Measurements from ENCODE around the gene TLCD1.
"Not testable (repeated sequence)": the region's sequence is repeated elsewhere in the genome, so short reads cannot be mapped to it uniquely, and the experiment has no call there.

Gene TLCD1

DNA sequence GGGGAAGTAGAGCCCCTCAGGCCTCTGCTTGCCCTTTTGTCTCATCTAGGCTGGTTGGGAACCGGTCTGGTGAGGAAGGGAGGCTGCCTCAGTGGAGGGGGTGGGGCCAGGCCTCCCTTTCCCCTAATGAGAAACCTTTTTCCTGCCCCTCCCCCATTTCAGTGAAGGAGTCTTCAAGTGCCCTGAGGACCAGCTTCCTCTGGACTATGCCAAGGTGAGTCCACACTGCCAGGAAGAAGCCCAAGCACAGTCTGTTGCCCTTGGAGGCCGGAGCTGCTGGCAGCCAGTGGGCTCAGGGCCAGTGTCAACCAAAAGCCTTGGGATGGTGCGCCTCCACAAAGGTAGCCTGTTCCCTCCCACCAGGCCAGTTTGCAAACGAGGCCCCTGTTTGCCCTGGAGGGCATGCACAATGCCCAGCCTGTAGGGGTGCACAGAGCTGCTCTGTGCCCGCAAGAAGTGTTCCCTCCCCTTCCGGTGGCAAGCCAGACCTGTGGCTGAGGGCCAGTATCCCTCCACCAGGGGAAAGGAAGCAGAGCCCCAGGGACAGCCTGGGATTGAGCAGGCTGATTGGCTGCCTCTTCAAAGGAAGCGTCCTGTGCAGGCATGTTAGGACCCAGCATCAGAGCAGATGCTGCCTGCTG is 21.1 kb upstream of the TLCD1 start:
- no peak for DNase-seq (ENCODE audit: low read depth)

DNA sequence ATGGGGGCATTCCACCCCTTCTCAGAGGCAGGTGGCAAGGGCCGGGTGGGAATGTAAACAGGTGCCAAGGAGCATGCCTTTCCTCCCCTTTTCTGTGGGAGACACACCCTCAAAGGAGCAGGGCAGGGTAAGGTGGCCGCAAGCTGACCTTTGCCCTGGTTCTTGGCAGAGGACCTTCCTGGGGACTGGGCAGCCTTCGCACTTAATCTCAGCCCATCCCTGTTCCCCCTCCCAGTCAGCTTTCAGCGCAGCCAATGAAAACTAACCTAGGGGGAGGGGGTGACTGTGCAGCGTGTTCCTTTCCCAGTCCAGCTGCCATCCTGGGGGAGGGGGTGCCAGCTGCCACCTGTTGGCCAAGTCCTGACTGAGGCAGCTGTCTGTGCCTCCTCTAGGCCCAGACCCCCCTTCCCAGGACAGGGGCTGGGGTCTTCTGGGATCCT is 20.6 kb upstream of the TLCD1 start:
- DNase-seq (ENCODE audit: low read depth): no peak

DNA sequence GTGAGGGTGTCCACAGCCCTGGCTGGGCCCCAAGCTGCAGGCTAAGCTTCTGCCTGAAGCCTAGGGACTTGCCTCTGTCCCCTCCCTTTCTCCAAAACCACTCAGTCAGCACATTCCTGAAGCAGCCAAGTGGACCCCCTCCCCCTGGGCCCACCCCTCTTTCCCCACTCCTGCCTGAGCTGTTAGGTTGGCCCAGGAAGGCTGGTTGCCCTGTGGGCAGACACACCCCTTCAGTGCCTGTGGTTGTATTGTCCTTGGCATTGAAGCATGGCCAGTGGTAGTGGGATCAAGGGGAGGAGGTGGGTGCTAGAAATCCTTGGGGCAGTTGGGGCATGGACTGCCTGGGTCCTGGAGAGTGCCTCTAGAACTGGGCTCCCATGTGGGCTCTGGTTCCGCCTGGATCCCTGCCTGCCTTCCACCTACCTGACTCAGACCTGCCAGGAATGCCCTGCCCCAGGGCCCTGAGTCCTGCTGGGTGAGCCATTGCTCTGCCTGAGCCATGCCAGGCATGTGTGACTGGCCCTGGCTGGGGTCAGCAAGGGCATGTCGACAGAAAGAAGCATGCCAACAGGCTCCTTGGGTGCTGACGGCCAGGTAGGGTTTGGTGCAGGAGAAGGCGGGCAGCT is 19.9 kb upstream of the TLCD1 start:
- no peak for DNase-seq (ENCODE audit: low read depth)

DNA sequence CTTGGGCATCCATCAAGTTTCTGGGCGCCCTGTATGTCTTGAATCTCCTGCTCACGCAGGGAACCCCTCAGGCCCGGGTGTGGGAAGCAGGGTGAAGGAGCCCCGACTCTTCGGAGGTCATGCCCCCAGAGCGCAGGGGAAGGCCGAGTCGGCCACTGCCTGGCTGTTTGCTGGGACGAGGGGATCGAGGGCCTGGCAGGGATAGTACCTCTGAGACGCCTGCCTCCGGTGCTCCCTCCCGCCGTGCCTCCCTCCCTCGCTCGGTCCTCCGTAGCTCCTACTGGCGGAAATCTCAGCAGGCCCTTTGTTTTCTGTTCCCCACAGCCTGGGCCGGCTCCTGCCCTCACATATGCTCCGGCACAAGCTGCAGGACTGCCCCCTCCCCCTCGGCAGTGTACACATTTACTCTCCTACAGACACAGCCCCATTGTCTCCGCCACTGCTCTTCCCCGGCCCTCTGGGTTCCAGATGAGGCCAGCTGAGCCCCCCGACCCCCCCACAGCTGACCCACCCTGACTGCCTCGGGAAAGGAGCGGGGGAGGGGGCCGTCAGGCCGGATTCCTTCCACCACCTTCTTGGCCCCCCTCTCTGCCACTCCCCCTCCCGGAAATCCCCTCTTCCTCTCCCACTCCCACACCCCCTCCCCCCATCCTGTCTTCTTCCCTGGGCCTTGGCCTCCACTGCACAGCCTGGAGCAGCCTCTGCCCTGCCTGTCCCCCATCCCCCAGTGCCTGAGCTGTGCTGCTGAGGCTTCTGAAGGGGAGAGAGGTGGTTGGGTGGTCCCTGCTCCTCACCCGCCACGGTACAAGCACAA is 19.1 kb upstream of the TLCD1 start:
- DNase-seq (ENCODE audit: low read depth): no peak

DNA sequence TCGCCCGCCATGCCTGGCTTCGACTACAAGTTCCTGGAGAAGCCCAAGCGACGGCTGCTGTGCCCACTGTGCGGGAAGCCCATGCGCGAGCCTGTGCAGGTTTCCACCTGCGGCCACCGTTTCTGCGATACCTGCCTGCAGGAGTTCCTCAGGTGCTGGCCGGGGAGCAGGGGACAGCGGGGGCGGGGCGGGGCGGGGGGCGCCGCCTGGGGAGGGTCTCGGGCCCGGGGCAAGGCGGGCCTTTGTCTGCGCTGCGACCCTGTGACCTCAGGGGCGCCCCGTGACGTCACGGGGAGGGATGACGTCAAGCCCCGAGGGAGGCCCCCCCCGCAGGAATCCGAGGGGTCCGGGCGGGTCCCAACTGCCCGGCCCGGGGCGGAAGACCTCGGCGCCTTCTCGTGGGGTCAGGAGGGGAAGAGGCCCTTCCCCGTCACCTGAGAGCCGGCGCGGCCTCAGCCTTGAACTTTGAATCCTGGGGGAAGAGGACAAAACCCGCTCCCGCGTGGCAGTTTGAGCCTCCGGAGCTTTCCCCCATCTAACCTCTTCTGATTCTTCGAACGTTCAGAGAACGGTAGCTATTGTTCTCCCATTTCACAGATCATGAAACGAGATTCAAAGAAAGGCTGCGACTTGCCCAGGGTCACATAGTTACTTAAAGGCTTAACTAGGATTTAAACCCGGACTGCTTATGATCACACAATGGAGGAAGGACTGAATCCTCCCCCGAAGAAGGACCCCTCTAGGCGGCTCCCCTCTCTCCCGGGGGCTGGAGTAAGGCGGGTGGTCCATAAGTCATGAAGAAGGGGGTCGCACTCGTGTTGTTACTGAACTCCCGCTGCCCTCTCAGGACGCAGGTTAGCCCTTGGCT is 18.3 kb upstream of the TLCD1 start:
- DNase-seq (ENCODE audit: low read depth): peak; percentile 45

DNA sequence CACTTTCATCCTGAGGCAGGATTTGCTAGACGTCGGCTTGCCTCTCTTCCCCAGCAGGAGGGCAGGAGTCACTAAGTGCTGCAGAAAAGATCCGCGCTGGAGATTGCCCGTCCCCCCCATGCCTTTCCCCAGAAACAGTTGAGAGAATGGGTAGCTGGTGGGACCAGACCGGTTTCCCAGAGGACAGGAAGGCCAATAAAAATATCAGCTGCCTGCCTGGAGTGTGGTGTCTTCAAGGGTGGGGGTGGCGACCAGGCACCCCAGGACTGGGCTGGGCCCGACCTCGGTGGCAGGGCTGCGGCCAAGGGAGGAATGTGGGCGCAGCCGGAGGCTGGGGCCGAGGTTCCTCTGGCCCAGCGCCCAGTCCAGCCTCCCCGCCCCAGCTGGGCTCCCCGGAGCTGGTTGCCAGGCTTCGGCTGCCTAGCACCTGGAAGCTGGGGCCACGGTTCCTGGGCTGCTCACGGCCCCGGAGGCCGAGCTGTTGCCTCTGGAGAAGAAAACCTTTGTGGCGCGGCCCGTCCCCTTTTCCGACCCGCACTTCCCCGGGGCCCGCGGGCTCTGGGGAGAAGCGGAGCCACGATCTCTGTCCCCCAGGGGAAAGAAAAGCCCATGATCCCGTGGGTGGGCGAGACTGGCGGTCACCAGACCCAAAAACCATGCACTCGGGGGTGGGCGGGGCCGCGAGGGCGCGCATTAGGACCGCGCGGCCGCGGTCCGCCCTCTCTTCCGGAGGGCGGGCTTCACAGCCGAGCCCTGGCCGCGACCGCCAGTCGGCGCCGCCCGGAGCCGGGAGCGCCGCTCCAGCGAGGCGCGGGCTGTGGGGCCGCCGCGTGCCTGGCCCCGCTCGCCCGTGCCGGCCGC is 17.4 kb upstream of the TLCD1 start, which contains the start of gene TRAF4:
TSS of gene TRAF4 (plus strand) at position 769 of the 861 bp plus-strand sequence. CDS start 102 bp downstream, outside the sequence.
- peak; percentile 66 for DNase-seq (ENCODE audit: low read depth)

DNA sequence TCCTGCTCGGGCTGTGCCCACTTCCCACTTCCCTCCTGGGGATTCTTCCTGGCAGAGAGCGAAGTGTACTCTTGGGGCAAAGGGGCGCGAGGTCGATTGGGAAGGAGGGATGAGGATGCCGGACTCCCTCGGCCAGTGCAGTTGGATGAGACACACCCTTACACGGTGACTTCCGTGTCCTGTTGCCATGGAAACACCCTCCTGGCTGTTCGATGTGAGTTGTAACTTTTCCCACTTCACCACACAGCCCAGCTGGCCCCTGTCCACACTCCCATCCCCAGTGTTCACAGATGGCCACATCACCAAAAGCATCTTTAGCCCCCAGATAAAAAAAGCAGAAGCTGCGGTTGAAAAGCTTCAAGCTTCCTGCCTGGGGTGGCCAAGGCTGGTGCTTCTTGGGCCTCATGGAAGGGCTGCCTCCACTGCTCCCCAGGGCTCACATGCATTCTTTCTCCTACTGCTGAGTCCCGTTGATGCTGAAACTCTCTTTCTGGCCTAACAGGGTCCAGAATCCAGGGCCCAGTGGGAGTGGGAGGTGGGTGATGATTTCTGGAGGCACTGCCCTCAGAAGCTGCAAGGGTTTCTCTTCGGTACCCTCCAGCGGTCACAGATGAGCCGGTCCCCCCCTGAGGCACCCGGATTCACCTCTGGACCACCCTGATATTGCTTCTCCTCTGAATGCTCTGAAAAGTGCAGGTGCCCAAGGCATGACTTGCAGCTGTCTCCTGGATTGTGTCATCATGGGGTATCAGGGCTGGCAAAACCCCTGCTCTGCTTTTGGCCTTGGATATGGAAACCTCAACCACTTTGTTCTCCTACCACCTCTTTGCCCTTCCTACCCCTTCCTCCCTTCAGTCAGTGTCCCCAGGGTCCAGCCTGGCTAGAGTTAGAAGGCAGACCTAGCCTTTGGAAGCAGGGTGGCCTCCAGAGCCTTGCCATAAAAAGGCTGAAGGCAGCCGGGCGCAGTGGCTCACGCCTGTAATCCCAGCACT is 15.6 kb upstream of the TLCD1 start:
- no peak for DNase-seq (ENCODE audit: low read depth)

DNA sequence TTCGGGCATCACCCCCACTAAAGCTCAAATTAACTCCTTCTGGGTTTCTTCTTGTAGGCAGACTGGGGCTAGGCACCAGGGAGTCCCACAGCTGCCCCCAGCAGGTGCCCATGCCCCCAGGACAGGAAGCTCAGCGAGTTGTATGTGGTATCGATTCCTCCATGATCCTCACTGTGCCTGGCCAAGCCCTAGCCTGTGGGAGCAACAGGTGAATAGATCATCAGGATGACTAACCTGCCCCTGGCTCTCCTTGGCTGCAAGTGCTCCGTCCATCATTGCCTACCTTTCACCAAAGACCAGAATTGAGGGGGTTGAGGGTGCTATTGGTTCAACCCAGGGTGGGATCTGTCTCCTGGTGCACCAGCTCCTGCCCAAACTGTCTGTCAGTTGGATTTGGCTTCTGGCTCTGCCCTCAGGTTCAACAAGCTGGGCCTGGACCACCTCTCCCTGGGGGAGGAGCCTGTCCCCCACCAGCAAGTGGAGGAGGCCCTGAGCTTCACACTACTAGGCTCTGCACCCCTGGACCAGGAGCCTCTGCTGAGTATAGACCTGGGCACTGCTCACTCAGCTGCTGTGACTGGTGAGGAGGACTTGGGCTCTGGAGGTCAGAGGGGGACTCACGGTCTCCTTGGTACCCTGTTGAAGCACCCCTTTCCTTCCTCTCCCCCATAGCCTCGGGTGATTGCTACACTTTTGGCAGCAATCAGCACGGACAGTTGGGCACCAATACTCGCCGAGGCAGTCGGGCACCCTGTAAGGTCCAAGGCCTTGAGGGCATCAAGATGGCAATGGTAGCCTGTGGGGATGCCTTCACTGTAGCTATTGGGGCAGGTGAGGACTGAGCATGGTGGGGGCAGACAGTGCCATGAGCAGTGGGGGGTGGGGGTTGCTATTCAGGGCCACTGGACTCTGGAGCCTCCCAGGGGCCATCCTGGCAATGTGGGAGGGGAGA is 14.6 kb upstream of the TLCD1 start:
- no peak for DNase-seq (ENCODE audit: low read depth)

DNA sequence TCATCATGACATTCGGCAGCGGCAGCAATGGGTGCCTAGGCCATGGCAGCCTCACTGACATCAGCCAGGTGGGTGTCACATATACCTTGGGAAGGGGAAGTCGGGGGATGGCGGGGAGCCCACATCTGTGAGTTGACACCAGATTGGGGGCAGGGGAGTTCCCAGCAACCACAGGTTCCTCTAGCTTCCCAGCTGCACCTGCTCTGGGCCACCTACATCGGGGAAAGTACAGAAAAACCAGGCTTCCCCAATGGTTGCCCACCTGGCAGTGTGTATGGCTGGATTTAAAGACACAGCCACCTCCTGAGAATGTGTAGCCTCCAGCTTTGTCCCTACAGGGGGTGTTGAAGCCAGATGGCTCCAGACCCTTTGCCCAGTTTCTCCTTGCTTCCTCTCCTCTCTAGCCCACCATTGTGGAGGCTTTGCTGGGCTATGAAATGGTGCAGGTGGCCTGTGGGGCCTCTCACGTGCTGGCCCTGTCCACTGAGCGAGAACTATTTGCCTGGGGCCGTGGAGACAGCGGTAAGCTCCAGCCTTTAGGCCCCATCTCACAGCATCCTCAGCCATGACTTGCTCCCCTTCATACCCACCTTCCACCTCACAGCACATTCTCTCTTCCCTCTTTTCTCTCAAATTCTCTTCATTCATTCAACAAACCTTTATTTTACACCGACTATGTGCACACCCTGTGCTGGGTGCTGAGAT is 12.8 kb upstream of the TLCD1 start:
- no peak for DNase-seq (ENCODE audit: low read depth)

DNA sequence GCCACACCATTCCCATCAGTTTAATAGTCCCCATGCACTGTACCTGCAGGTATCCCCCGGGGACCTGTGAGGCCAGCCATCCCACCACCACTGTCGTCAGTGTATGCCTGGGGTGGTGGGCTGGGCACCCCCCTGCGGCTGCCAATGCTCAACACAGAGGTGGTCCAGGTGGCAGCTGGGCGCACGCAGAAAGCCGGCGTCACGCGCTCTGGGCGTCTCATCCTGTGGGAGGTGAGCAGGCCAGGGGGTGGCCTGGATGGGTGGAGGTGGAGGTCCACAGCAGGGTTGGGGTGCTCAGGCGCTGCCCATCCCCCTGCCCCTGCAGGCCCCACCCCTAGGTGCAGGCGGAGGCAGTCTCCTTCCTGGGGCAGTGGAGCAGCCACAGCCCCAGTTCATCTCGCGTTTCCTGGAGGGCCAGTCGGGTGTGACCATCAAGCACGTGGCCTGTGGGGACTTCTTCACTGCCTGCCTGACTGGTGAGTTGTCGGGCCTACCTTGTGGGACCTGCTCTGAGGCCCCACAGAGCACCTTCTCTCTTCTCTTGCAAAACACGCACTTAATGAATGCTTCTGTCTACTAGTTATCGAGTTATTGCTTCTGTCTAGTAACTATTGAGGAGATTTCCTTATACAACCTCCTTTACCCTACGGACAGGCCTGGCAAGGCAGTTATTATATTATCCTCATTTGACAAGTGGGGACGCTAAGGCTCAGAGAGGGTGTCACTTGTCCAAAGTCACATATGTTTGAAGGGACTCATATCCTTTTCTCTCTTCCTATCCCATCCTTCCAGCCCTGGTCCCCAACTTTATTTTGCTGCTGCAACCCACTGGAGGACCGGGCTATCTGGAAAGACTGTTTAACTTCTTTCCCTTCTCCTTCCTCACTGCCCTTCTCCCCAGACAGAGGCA is 12.0 kb upstream of the TLCD1 start:
- no peak for DNase-seq (ENCODE audit: low read depth)

DNA sequence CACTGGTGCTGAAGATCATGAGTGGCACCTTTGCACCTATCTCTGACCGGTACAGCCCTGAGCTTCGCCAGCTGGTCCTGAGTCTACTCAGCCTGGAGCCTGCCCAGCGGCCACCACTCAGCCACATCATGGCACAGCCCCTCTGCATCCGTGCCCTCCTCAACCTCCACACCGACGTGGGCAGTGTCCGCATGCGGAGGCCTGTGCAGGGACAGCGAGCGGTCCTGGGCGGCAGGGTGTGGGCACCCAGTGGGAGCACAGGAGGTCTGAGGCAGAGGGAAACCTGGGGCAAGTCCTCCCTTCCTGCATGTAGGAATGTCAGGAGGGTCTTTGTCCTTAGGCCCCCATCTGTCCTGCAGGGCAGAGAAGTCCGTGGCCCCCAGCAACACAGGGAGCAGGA is 11.3 kb upstream of the TLCD1 start:
- no peak for DNase-seq (ENCODE audit: low read depth)

DNA sequence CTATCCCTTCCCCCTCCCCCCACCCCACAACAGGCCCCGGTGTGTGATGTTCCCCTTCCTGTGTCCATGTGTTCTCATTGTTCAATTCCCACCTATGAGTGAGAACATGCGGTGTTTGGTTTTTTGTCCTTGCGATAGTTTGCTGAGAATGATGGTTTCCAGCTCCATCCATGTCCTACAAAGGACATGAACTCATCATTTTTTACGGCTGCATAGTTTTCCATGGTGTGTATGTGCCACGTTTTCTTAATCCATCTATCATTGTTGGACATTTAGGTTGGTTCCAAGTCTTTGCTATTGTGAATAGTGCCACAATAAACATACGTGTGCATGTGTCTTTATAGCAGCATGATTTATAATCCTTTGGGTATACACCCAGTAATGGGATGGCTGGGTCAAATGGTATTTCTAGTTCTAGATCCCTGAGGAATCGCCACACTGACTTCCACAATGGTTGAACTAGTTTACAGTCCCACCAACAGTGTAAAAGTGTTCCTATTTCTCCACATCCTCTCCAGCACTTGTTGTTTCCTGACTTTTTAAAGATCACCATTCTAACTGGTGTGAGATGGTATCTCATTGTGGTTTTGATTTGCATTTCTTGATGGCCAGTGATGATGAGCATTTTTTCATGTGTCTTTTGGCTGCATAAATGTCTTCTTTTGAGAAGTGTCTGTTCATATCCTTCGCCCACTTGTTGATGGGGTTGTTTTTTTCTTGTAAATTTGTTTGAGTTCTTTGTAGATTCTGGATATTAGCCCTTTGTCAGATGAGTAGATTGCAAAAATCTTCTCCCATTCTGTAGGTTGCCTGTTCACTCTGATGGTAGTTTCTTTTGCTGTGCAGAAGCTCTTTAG is 10.1 kb upstream of the TLCD1 start:
- DNase-seq (ENCODE audit: low read depth): not testable (repeated sequence)

DNA sequence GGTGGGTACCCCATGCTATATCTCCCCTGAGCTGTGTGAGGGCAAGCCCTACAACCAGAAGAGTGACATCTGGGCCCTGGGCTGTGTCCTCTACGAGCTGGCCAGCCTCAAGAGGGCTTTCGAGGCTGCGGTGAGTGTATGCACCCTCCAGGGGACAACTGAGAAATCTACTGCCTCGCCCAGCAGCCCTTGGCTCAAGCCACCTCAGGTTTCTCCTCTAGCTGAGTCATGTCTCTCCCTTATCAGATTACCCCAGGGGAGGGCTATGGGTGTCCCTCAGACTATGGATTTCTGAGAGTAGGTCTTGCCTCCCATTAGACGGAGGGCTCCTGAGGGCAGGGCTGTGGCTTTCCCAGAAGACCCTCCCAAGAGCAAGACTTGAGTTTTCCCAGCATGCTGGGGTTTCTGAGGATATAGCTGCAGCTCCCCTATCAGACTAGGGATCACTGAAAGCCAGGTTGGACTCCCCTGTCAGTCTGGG is 9.2 kb upstream of the TLCD1 start:
- no peak for DNase-seq (ENCODE audit: low read depth)

DNA sequence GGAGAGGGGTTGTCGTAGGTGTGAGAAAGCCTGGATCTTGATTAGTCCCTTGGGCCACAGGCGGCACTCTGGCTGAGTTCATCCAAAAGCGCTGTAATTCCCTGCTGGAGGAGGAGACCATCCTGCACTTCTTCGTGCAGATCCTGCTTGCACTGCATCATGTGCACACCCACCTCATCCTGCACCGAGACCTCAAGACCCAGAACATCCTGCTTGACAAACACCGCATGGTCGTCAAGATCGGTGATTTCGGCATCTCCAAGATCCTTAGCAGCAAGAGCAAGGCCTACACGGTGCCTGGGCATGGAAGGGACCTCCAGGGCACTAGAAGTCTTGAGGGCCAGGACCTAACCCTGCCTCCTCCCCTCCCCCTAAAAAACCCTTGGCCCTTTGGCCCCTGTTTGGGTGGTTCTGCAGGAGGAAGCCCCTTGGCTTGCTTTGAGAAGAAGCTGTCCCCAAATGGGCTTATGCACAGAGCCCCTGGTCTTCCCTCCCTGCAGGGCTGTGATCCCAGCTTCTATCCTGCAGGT is 8.7 kb upstream of the TLCD1 start:
- no peak for DNase-seq (ENCODE audit: low read depth)

DNA sequence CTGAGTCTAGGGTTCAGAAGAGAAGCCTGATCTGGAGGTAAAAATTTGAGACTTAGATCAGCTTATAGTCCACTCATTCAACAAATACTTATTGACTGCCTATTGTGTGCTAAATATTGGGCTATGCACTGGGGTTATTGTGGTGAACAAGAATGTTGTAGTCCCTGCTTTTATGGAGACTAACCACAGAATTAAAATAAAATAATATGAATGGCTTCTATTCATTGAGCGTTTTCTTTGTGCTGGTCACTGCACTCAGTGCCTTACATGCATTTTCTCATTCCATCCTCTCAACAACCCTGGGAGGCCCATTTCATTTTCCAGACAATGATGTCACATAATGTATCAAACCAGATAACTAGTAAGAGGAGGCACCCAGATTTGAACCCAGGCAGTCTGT is 7.3 kb upstream of the TLCD1 start:
- no peak for DNase-seq (ENCODE audit: low read depth)

DNA sequence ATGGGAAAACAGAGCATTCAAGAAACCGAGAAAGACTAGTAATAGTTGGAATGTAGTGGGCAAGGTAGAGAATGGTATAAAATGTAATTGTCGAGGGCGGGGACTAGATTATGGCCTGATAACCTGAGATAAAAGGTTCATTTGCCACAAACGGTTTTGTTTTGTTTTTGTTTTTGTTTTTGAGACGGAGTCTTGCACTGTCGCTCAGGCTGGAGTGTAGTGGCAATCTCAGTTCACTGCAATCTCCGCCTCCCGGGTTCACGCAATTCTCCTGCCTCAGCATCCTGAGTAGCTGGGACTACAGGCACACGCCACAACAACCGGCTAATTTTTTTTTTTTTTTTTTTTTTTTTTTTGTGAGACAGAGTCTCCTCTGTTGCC is 3.9 kb upstream of the TLCD1 start:
- no peak for DNase-seq (ENCODE audit: low read depth)

All from activated T-helper 1 cell treated with Interleukin-2 at 50 U/mL for 16 hours (primary cell).